Neural cell (in vitro differentiated cells): ENCODE results near the gene PRR12. TPM values are rescaled to one million over a fixed set of nuclear protein-coding genes. Genes with fewer than 3 reads are reported as not detected.

Experiments used
- H2AFZ ChIP-seq: fragments of 200-600, 300-800 bp; sonication (generic), shearing (Covaris generic); 2 replicates; pipeline ENCODE4 v1.6.0; 2014; ENCODE audit warnings: low read depth, mild to moderate bottlenecking, antibody characterized with exemption, low read length, moderate library complexity
- H3F3A ChIP-seq: fragments of 200-600 bp; shearing (Covaris generic); 2 replicates; pipeline ENCODE4 v1.6.1; 2016; ENCODE audit warnings: mild to moderate bottlenecking, moderate library complexity, mixed read lengths, antibody characterized with exemption, low read length; ENCODE audit not compliant: insufficient read depth, poor library complexity, severe bottlenecking
- H3K27ac ChIP-seq: fragments of 200-600, 300-800 bp; sonication (generic), shearing (Covaris generic); 2 replicates; pipeline ENCODE4 v1.5.1; 2014; ENCODE audit warnings: mild to moderate bottlenecking, low read length, moderate library complexity
- H3K27me3 ChIP-seq: fragments of 300-800, 200-600 bp; sonication (generic), shearing (Covaris generic); 2 replicates; pipeline ENCODE4 v1.6.0; 2014; ENCODE audit warnings: mild to moderate bottlenecking, low read depth, low read length, moderate library complexity; ENCODE audit not compliant: insufficient read depth
- H3K36me3 ChIP-seq: fragments of 300-800, 200-600 bp; sonication (generic), shearing (Covaris generic); 2 replicates; pipeline ENCODE4 v1.5.1; 2014; ENCODE audit warnings: mild to moderate bottlenecking, antibody characterized with exemption, low read length, moderate library complexity; ENCODE audit not compliant: insufficient read depth
- H3K4me2 ChIP-seq: fragments of 300-800, 200-600 bp; sonication (generic), shearing (Covaris generic); 2 replicates; pipeline ENCODE4 v1.6.0; 2014; ENCODE audit warnings: mild to moderate bottlenecking, low read length
- H3K4me3 ChIP-seq: fragments of 300-800, 200-600 bp; sonication (generic), shearing (Covaris generic); 2 replicates; pipeline ENCODE4 v1.5.1; 2014; ENCODE audit warnings: mild to moderate bottlenecking, low read length, moderate library complexity
- H3K79me2 ChIP-seq: fragments of 200-600 bp; shearing (Covaris generic); replicated peaks from 2 replicates; pipeline ENCODE4 v1.6.0; 2014; ENCODE audit warnings: mild to moderate bottlenecking, low read length, moderate library complexity; ENCODE audit not compliant: insufficient read depth
- H3K9ac ChIP-seq: fragments of 300-800, 200-600 bp; sonication (generic), shearing (Covaris generic); 2 replicates; pipeline ENCODE4 v1.6.1; 2016; ENCODE audit warnings: mild to moderate bottlenecking, low read length, mixed read lengths
- H3K9me2 ChIP-seq: fragments of 200-600 bp; shearing (Covaris generic); 2 replicates; pipeline ENCODE4 v1.6.1; 2016; ENCODE audit warnings: mild to moderate bottlenecking, low read length, mixed read lengths; ENCODE audit not compliant: insufficient read depth
- H3K9me3 ChIP-seq: fragments of 200-600, 300-800 bp; sonication (generic), shearing (Covaris generic); 2 replicates; pipeline ENCODE4 v1.6.1; 2016; ENCODE audit warnings: mild to moderate bottlenecking, mixed run types, low read length, moderate library complexity, mixed read lengths
- H4K20me1 ChIP-seq: fragments of 200-600 bp; shearing (Covaris generic); 2 replicates; pipeline ENCODE4 v1.6.1; 2016; ENCODE audit warnings: mild to moderate bottlenecking, mixed run types; ENCODE audit not compliant: insufficient read depth
- EP300 ChIP-seq: fragments of 450-650 bp; conservative IDR thresholded peaks from 2 replicates; pipeline ENCODE4 v1.6.1; 2014; ENCODE audit warnings: antibody characterized with exemption, mild to moderate bottlenecking, moderate library complexity; ENCODE audit not compliant: poor library complexity, severe bottlenecking
- MXI1 ChIP-seq: fragments of 450-650 bp; conservative IDR thresholded peaks from 2 replicates; pipeline ENCODE4 v1.6.1; 2014; ENCODE audit warnings: antibody characterized with exemption, mild to moderate bottlenecking; ENCODE audit not compliant: poor library complexity, severe bottlenecking
- POLR2AphosphoS5 ChIP-seq: IDR thresholded peaks from 2 replicates; pipeline ENCODE4 v1.6.1; 2012
- RAD21 ChIP-seq: fragments of 450-650 bp; conservative IDR thresholded peaks from 2 replicates; pipeline ENCODE4 v1.6.1; 2014; ENCODE audit warnings: antibody characterized with exemption, mild to moderate bottlenecking, moderate library complexity
- SMC3 ChIP-seq: fragments of 450-650 bp; conservative IDR thresholded peaks from 2 replicates; pipeline ENCODE4 v1.6.1; 2014; ENCODE audit warnings: antibody characterized with exemption, mild to moderate bottlenecking, moderate library complexity; ENCODE audit not compliant: poor library complexity
- TAF1 ChIP-seq: IDR thresholded peaks from 2 replicates; pipeline ENCODE4 v1.6.1; 2012; ENCODE audit warnings: low read depth
- polyA plus RNA-seq: library from polyadenylated mRNA; depleted of rRNA; stranded (reverse); fragments of >200 nt; gene quantifications from 2 replicates; pipeline ENCODE4 v1.2.3, GENCODE V29; 2014
- TF ChIP-seq, protein P1 (sequence below): IDR thresholded peaks from 2 replicates; pipeline ENCODE4 v1.6.1; 2012; ENCODE audit warnings: borderline replicate concordance

PRR12 gene
- polyA plus RNA-seq, 1 donor from 2014 or later = 1.2 TPM

DNA sequence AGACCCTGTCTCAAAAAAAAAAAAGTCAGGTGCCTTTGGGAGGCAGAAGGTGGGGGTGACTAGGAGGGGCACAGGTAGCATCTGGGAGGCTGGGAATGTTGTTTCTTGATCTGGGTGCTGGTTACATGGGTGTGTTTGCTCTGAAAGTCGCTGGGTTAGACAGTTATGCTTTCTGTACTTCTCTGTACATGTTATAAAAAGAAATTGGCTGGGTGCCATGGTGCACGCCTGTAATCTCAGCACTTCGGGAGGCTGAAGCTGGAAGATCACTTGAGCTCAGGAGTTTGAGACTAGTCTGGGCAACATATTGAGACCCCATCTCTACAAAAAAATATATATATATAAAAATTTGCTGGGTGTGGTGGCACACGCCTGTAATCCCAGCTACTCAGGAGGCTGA lies 25.7 kb upstream of the PRR12 start:
- Histone ChIP-seq H2AFZ (no peak overlapping the region), H3K79me2 (peaks cover 2% of the 10 kb centered on the region)

DNA sequence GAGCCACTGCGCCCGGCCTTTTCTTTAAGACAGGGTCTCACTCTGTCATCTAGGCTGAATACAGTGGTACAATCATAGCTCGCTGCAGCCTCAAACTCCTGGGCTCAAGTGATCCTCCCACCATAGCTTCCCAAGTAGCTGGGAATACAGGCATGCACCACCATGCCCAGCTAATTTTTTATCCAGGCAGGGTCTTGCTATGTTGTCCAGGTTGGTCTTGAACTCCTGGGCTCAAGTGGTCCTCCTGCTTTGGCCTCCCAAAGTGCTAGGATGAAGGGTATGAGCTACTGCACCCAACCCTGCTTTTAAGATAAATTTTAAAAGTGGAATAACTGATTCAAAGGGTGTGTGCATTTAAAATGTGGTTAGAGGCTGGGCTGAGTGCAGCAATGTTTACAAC lies 24.7 kb upstream of the PRR12 start:
- Histone ChIP-seq H3K4me3 (no peak overlapping the region), H4K20me1 (no peaks in the 10 kb centered on the region), H3K27ac (no peak overlapping the region), H2AFZ (no peak overlapping the region), H3K79me2 (peaks cover 6% of the 10 kb centered on the region), H3K36me3 (no peaks in the 10 kb centered on the region), H3K9me2 (no peaks in the 10 kb centered on the region), H3K27me3 (no peaks in the 10 kb centered on the region), H3K9me3 (no peaks in the 10 kb centered on the region), H3F3A (no peaks in the 10 kb centered on the region), H3K9ac (no peak overlapping the region), H3K4me2 (no peak overlapping the region)
- TF ChIP-seq POLR2AphosphoS5 (no peak), SMC3 (no peak), RAD21 (no peak), EP300 (no peak), MXI1 (no peak)
- TF ChIP-seq, protein P1, sequence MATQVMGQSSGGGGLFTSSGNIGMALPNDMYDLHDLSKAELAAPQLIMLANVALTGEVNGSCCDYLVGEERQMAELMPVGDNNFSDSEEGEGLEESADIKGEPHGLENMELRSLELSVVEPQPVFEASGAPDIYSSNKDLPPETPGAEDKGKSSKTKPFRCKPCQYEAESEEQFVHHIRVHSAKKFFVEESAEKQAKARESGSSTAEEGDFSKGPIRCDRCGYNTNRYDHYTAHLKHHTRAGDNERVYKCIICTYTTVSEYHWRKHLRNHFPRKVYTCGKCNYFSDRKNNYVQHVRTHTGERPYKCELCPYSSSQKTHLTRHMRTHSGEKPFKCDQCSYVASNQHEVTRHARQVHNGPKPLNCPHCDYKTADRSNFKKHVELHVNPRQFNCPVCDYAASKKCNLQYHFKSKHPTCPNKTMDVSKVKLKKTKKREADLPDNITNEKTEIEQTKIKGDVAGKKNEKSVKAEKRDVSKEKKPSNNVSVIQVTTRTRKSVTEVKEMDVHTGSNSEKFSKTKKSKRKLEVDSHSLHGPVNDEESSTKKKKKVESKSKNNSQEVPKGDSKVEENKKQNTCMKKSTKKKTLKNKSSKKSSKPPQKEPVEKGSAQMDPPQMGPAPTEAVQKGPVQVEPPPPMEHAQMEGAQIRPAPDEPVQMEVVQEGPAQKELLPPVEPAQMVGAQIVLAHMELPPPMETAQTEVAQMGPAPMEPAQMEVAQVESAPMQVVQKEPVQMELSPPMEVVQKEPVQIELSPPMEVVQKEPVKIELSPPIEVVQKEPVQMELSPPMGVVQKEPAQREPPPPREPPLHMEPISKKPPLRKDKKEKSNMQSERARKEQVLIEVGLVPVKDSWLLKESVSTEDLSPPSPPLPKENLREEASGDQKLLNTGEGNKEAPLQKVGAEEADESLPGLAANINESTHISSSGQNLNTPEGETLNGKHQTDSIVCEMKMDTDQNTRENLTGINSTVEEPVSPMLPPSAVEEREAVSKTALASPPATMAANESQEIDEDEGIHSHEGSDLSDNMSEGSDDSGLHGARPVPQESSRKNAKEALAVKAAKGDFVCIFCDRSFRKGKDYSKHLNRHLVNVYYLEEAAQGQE = no peak

More for the DNA sequence above, 25.7 kb upstream of the PRR12 start:
- Histone ChIP-seq H3F3A (no peaks in the 10 kb centered on the region), H3K9me3 (no peaks in the 10 kb centered on the region), H3K27ac (no peak overlapping the region), H3K9me2 (no peaks in the 10 kb centered on the region), H4K20me1 (no peaks in the 10 kb centered on the region), H3K4me3 (no peak overlapping the region), H3K27me3 (no peaks in the 10 kb centered on the region), H3K9ac (no peak overlapping the region), H3K36me3 (no peaks in the 10 kb centered on the region), H3K4me2 (no peak overlapping the region)
- TF ChIP-seq MXI1 = no peak
- no peak for TF ChIP-seq SMC3

DNA sequence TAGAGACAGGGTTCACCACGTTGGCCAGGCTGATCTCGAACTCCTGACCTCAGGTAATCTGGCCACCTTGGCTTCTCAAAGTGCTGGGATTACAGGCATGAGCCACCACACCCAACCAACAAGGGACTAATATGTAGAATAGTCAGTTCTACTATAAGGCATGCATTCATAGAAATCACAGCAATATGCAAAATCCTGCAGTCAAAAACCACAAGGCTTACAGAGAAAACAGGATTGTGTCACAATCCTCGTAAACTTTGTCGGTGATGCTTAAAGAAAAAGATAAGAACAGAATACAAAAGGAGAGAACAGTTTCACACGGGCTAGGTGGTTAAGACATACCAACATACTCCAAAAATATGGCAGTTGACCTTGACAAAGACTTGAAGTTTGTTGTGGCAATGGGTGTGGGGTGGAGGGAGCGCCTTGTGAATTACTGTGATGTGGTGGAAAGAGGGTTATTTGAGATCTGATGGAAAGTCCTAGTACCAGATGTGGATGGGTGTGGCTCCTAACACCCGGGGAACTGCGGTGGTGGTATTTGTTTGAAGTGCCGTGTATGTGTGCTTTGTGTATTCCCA lies 23.0 kb upstream of the PRR12 start:
- Histone ChIP-seq H4K20me1 (no peaks in the 10 kb centered on the region), H3K36me3 (no peaks in the 10 kb centered on the region), H3K4me3 (no peak overlapping the region), H3K9ac (no peak overlapping the region), H2AFZ (no peak overlapping the region), H3K9me2 (no peaks in the 10 kb centered on the region), H3K79me2 (peaks cover 6% of the 10 kb centered on the region), H3F3A (no peaks in the 10 kb centered on the region), H3K9me3 (no peaks in the 10 kb centered on the region), H3K27me3 (no peaks in the 10 kb centered on the region), H3K27ac (no peak overlapping the region), H3K4me2 (no peak overlapping the region)
- TF ChIP-seq TAF1 (no peak), MXI1 (no peak)
- TF ChIP-seq, protein P1 = no peak
